OCI-M1 (cell line): ENCODE measurements around the gene SASH1.
A peak's percentile ranks its signal among the peaks of the same experiment; 100 is the strongest.

ENCODE experiments used
- DNase-seq: peaks from one replicate; lab custom pipeline; 2025; lab: John Stamatoyannopoulos, UW

SASH1 gene

DNA sequence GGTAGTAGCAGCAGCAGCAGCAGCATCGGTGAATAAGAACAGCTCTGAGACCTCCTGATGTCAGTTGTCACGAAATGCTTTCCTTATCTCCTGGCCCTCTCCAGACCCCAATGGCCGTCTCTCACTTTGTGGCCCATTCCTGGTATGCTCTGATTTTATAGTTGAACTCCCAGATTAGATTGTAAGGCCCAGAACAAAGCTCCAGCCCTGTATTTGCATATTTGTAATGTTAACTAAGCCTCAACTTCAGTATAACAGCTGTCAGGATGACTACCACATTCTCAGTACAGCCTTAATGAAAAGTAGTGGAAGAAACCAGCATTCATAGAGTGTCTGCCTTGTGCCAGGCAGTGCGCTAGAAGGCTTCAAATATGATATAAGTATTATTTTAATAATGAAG, 180.9 kb downstream of the SASH1 start:
- DNase-seq: no peak

DNA sequence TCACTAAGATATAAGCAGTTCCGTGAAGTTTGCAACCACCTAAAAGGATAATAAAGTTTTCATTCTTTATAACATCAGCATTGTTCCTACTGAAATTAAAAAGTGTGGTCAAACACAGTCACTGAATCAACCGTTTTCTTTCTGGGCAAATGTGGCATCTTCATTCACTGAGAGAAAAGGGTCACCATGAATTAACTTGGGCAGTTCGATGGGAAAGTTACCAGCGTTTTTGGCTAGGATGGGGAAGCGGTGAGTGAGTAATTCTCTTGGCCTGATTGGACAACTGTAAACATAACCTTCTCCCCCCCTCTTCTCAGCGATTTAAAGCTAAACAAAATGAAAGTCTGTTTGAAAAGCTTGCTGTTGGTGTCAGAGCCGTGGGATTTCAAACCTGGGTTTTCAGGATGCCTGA, 181.8 kb downstream of the SASH1 start:
- no peak for DNase-seq

DNA sequence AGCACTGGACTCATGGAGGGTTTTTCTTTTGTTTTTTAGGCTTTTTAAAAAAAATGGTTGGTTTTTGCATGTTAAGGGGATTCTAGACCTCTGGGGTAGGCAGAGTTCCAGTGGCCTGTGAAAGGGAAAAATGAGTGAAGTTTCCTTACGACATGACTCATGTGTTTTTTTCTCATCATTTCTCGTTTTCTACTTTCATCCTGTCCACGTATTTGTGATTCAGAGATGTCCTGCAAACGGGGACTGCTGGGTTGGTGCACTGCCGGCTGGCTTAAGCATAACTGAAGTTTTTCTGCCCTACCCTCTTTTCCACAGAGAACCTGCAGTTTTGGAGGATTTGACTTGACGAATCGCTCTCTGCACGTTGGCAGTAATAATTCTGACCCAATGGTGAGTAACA, 182.3 kb downstream of the SASH1 start:
- DNase-seq: no peak

DNA sequence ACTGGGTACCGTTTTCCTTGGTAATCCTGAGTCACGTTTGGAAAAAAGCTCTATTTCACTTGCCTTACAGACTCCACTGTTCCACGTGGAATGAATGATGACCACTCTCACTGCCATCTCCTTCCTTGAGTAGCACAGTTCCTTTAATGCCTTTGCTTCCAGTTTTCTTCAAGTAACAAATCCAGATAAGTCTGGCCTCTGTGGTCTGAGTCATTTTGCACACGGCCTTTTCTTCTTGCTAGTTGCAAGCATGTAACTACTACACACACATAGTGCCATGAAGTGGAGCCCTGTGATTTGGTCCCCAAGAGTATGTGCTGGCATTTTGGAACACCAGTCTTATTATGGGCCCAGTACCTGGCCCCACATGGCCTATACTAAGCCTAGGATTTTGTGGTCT, 182.8 kb downstream of the SASH1 start:
- peak; percentile 58 for DNase-seq

DNA sequence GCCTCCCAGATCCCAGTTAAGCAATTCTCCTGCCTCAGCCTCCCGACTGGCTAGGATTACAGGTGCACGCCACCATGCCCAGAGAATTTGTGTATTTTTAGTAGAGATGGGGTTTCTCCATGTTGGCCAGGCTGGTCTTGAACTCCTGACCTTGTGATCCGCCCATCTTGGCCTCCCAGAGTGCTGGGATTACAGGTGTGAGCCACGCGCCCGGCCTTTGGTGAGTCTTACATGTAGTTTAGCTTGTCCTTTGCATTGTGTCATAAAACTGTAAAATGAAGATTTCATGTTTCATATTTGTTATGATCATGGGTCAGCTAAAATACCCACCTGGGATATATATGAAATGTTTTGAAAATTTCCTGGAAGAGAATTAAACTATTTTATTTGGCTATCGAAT, 183.5 kb downstream of the SASH1 start:
- no peak for DNase-seq

DNA sequence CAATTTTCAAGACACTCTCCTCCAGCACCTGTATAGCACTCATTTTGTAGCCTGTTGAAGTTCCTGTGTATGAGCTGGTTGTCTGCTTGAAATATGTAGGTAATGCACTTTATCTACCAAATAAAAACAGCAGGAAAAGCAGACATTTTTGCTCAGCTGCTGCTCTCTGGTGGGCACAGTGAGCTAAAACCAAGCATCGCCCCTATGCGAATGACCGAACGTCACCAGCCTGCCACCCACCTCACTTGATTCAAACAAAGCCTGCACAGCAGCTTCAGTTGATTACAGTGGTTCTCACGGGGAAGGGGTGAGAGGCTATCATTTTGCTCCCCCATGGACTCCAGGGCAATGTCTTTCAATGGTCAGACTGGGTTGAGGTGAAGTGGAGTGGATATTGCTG, 185.7 kb downstream of the SASH1 start:
- DNase-seq: no peak

DNA sequence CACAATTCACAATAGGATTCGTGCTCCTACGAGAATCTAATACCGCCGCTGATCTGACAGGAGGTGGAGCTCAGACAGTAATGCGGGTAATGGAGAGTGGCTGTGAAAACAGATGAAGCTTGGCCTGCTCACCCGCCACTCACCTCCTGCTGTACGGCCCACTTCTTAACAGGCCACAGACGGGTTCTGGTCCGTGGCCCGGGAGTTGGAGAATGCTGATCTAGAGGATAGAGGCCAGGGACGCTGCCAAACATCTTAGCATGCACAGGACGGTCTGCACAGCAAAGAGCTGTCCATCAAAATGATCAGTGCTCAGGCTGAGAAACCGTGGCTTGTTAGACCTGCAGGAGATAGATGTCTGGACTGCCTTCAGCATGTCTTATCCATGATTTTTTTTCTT, 186.4 kb downstream of the SASH1 start:
- no peak for DNase-seq

DNA sequence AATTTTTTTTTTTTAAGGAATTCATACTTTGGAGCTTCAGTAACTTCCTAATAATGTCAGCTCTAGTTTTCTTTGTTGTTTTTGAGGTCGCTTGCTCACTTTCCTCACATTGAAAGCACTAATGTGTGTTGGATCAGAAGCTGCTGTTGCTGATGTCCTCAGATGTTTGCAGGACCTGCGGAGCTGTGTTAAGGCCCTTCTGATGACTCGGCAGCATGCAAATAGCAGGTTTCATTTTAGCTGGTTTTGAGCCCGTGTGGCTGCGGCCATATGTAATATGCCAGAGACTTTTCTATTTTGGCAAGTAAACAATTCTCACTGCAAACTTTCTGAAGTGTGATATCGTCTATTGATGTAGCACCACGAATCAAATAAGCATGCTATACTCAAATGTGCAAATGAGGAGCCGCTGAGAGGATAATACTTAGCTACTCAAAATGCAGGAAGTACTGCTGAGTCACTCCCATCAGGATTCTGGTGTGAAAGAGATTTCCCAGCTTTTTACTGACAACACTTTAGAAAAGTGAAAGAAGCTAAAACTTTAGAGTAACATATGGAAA, 187.8 kb downstream of the SASH1 start:
- DNase-seq: peak; percentile 58

DNA sequence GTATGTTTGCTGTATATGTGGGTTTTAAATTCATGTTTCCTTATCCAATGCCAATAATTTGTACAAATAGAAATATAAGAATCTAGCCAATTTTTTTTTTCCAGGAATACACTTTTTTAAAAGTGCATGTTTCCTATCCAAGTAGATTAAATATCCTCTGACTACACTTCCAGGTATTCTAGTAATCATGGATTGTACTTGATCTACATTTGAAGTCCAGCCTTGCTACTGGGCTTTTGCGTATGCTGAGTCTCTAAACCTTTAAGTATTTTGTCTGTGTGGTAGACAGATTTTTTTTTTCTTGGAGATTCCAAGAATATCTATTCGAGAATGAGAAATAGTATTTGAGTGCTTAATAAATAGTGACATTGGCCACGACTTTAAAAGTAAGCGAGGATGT, 188.3 kb downstream of the SASH1 start:
- DNase-seq: no peak

DNA sequence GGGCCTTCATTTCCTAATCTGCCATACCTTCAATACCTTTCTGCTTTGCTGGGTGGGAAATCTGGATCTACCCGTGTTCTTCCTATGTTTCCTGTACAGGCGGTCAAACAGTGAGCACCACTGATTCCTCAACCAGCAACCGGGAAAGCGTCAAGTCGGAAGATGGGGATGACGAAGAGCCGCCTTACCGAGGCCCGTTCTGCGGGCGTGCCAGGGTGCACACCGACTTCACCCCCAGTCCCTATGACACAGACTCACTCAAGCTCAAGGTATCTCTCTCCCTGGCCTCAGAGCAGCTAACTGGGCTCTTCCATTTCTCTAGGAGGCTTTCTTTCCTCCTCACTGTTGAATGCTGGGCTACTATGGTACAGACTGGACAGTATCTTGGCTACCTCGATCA, 190.1 kb downstream of the SASH1 start:
- no peak for DNase-seq

DNA sequence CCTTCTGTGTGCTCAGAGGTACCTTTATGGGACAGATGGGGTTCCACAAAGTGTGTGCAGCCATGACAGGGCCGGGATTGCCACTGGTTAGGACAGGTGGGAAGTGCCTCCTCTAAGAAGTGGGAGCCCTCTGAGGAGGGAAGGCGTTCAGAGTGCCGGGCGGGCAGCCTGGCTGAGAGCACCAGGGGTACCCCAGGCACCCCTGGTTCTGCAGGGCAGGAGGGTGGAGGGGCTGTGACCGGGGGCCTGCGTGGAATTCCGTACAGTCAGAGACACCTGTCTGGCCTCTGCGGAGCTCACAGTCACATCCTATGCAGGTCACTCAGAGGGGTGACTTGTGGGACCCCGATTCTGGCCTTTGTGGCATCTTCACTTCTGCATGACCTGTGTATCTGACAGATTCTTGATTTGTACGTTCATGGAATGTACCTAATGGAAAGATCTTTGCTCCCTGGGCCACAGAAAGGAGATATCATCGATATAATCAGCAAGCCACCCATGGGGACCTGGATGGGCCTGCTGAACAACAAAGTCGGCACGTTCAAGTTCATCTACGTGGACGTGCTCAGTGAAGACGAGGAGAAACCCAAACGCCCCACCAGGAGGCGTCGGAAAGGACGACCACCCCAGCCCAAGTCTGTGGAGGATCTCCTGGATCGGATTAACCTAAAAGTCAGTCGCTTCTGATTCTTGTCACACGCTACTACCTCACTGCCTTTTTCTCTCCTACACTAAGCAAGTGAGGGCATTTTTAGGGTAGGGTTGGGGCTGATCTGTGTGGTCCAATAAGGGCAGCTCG, 190.9 kb downstream of the SASH1 start:
- DNase-seq: no peak

DNA sequence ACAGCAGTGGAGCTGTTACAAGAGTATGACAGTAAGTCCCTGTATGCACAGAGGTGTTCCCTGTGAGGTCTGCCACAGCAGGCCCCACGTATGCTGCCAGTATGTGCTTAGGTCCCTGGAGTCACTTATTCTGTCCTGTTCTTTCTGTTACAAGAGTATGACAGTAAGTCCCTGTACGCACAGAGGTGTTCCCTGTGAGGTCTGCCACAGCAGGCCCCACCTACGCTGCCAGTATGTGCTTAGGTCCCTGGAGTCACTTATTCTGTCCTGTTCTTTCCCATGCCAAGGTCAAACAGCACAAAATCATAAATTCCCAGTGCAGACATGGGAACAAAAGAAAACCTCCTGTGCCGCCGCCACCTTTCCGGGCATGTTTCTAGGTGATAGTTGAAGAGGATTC, 192.2 kb downstream of the SASH1 start:
- no peak for DNase-seq

DNA sequence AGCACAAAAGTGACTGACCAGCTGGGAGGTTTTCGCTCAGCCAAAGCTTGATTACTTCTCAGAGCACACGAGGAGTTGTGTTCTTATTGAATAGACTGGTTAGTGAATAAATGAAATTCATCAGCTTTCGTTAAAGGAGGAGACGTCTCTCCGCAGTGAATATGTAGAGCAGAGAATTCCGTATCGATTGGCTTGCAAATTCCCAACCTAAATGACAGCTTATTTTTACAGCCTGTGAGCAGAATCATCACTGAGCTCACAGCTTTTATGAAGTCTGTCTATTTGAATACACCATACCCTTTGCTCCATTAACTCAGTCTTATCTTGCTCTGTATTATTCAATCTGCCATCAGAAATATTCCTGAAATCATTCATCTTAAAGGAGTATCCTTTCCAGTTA, 192.7 kb downstream of the SASH1 start:
- no peak for DNase-seq

DNA sequence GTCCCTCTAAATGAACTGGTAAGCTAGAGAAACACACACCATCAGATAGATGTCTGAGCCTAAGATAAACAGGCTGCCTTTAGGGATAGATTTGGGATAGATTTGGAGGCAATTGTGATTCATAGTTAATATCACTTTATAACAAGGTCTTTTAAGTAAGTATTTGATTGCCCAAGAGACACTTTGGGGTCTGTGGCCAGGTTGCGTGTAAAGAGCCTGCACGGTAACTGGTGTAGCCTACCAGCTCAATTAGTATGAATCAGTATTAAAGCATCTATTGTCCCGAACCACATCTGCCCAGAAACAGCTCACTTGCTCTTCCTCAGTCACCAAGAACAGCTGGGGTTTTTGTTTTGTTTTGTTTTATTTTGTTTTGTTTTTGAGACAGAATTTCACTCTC, 193.3 kb downstream of the SASH1 start:
- no peak for DNase-seq

DNA sequence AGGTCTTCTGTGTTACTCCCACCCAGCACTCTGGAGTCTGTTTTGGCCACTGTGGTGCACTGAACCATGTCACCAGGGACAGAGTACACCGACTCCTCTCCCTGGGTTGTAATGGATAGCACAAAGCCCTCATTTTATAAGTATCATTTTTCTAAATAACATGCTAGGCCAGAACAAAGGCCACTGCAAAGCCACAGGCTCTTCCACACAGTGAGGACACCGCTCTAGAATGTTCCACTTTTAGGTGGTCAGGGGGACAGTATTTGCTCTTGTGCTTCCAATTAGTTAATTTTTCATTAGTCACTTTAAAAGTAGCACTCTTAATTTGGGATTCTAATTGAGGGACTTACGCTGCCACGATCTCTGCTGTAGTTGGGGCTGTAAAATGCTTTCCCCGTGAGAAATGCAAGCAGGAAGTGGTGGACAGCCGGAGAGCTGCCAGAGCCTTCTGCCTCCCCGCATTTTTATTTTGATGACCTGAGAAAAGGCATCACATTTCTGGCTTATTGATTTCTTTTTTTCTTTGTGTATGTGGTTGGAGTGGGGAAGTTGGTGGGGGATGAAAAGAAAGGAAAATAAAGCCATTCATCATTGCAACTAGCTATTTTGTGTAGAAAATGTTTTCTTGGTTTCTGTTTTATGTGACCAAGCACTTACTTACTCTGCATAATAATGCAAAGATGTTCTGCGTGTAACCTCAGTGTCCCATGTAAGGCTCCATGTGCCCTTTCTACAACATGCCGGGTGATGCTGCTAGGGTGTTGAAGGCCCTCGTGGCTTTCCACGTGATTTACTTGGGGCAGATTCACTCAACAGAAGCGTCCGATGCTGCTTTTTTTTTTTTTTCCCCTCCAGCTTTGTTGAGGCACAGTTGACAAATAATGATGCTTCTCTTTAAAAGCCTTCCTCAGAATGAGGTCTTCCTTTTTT, 195.9 kb downstream of the SASH1 start:
- DNase-seq: no peak

DNA sequence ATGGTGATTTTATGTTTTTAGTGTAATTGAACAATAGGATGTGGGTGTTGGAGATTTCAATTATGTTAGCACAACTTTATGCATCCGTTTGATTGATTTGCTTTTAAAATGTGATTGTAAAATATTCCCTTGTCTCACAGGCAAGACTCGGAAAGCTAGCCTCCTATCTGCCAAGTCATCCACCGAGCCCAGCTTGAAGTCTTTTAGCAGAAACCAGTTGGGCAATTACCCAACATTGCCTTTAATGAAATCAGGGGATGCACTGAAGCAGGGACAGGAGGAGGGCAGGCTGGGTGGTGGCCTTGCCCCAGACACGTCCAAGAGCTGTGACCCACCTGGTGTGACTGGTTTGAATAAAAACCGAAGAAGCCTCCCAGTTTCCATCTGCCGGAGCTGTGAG, 200.9 kb downstream of the SASH1 start:
- no peak for DNase-seq

DNA sequence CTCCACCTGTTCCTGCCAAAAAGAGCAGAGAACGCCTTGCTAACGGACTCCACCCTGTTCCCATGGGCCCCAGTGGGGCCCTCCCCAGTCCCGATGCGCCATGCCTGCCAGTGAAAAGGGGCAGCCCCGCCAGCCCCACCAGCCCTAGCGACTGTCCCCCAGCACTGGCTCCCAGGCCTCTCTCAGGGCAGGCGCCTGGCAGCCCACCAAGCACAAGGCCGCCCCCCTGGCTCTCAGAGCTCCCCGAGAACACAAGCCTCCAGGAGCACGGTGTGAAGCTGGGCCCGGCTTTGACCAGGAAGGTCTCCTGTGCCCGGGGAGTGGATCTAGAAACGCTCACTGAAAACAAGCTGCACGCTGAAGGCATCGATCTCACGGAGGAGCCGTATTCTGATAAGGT, 201.8 kb downstream of the SASH1 start:
- DNase-seq: no peak

DNA sequence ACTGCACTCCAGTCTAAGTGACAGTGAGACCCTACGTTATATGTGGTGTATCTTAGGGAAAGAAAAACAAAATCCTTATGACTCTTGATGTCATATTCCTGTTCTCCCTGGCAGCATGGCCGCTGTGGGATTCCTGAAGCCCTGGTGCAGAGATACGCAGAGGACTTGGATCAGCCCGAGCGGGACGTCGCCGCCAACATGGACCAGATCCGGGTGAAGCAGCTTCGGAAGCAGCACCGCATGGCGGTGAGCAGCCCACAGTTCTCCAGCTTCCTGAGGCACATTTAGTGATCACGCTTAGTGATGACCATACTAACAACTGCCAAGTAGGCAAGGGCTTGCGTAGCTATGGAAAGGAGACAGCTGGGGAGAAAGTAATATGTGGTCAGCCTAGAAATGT, 203.3 kb downstream of the SASH1 start:
- no peak for DNase-seq

DNA sequence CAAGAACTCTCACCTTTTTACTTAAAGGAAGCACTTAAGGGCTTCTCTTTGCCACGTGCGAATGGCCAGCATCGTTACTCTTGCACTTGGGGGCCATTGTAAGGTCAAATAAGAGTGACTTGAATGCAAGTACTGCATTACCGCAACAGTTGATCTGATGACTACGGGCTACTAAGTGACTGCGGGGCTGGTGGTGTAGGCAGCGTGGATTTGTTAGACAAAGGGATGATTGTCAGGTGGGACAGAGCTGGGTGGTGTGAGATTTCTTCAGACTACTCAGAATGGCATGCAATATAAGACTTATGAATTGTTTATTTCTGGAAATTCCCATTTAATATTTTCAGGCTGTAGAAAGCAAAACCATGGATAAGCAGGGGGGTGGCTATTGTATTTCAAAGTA, 204.5 kb downstream of the SASH1 start:
- DNase-seq: no peak

DNA sequence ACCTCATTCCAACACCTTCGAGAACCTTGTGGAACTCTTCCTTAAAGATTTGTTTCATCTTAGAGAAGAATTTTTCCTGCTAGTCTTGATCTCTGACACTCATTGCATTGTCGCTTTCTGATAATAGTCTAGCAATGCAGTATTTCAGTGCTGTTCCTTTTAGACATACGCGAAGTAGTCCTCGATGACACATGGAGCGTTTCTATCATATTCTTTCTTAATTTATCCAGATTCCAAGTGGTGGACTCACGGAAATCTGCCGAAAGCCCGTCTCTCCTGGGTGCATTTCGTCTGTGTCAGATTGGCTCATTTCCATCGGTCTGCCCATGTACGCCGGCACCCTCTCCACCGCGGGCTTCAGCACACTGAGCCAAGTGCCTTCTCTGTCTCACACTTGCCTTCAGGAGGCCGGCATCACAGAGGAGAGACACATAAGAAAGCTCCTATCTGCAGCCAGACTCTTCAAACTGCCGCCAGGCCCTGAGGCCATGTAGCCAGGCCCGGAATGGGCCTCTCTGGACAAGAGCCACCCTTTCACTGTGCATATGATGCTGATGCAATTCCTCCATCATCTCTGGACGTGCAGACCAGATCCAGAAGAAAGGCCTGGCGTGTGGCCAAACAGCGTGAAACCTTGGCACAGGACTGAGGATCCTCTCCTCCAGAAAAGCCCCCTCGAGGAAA, 205.6 kb downstream of the SASH1 start:
- no peak for DNase-seq

DNA sequence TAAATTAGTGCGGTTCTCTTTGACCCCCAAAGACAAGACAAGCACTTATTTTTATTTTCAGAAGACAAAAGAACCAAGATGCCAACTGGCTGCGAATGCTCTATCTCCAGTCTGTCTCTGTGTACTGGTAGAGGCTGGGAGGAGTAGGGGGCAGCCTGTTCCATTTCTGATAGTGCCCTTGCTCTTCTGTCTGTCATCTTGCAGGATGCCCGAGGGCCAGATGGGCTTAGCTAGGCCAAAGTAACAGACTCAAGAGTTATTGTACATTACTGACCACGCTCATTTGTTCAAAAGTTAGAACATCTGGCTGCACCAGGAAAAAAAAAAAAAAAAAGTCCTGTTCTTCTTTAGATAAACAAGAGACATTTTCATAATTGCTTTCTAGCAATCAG, 206.1 kb downstream of the SASH1 start:
- no peak for DNase-seq

DNA sequence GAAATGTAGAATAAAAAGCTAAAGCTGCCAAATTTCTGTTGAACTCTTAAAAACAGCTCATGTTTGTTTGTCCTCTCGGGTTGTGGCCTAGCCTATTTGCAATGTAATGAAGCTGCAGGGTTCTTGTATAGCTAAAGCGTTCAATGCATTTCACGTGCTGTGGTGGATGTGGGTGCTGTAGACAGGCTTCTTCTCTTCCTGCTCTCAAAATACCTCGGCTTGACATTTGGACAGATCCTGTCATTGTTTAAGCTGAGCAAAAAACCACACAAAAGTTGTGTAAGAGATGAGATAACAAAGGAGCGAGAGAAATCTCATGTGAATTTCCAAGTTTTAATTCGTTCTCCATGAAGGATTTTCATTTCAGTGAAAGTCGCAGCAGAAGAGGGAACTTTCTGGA, 207.9 kb downstream of the SASH1 start:
- DNase-seq: peak; percentile 8
